PC-3 (cell line): ENCODE results near the gene CHSY3. TPM values are rescaled to one million over a fixed set of nuclear protein-coding genes. Genes with fewer than 3 reads are reported as not detected.

Experiments
- ATAC-seq: fragments of 200-7000 bp; cut with Tn5 transposase; 2 replicates; pipeline ENCODE4 v1.9.1; 2020; ENCODE audit warnings: mild to moderate bottlenecking, moderate library complexity
- BruUV-seq: library from RNA; stranded (reverse); fragments of 400-500 nt; replicated peaks from 2 replicates; lab custom pipeline; 2021; lab: Mats Ljungman, UMichigan
- CTCF ChIA-PET: fragments of 300-600 bp; sonication (Branson Sonifier 250); formaldehyde crosslinking; loops from one replicate; lab custom pipeline; 2022; ENCODE audit warnings: antibody characterized with exemption; lab: Charles Lee
- POLR2A ChIA-PET: fragments of 300-600 bp; sonication (Branson Sonifier 250); formaldehyde crosslinking; loops from one replicate; lab custom pipeline; 2022; ENCODE audit warnings: antibody characterized with exemption; ENCODE audit not compliant: unreplicated experiment; lab: Charles Lee
- DNase-seq: peaks from one replicate; pipeline ENCODE4 v3.0.0-alpha.2; 2015
- H2AFZ ChIP-seq: fragments of 300-600 bp; sonication (generic); 2 replicates; pipeline ENCODE4 v1.6.0; 2016; ENCODE audit warnings: antibody characterized with exemption, low read length
- H3F3A ChIP-seq: fragments of 300-600 bp; sonication (generic); one replicate; pipeline ENCODE4 v1.6.0; 2017; ENCODE audit warnings: antibody characterized with exemption, low read length, control low read depth, mild to moderate bottlenecking; ENCODE audit not compliant: unreplicated experiment
- H3K27ac ChIP-seq: fragments of 300-600 bp; sonication (generic); 2 replicates; pipeline ENCODE4 v1.5.1; 2016; ENCODE audit warnings: mild to moderate bottlenecking, low read length
- H3K27me3 ChIP-seq: fragments of 300-600 bp; sonication (generic); 2 replicates; pipeline ENCODE4 v1.6.1; 2016; ENCODE audit warnings: low read length, mixed read lengths
- H3K36me3 ChIP-seq: fragments of 300-600 bp; sonication (generic); 2 replicates; pipeline ENCODE4 v1.6.1; 2016; ENCODE audit warnings: low read depth, mixed run types, low read length, mixed read lengths
- H3K4me1 ChIP-seq: fragments of 300-600 bp; sonication (generic); 2 replicates; pipeline ENCODE4 v1.5.1; 2016; ENCODE audit warnings: low read length; ENCODE audit not compliant: insufficient read depth
- H3K4me2 ChIP-seq: fragments of 300-600 bp; sonication (generic); 2 replicates; pipeline ENCODE4 v1.6.0; 2016; ENCODE audit warnings: low read length
- H3K4me3 ChIP-seq: fragments of 300-600 bp; sonication (generic); 2 replicates; pipeline ENCODE4 v1.5.1; 2016; ENCODE audit warnings: mild to moderate bottlenecking, low read length, mixed read lengths
- H3K79me2 ChIP-seq: fragments of 300-600 bp; sonication (generic); 2 replicates; pipeline ENCODE4 v1.6.1; 2017; ENCODE audit warnings: low read length, mixed read lengths
- H3K9ac ChIP-seq: fragments of 300-600 bp; sonication (generic); 2 replicates; pipeline ENCODE4 v1.6.0; 2016; ENCODE audit warnings: mild to moderate bottlenecking, low read length
- H3K9me2 ChIP-seq: fragments of 300-600 bp; sonication (generic); replicated peaks from 2 replicates; pipeline ENCODE4 v1.6.1; 2016; ENCODE audit warnings: mixed run types, low read length, mixed read lengths
- H3K9me3 ChIP-seq: fragments of 300-600 bp; sonication (generic); 2 replicates; pipeline ENCODE4 v1.6.1; 2016; ENCODE audit warnings: low read length, mixed read lengths
- H4K20me1 ChIP-seq: fragments of 300-600 bp; sonication (generic); 2 replicates; pipeline ENCODE4 v1.6.1; 2016; ENCODE audit warnings: low read length, mixed read lengths
- CTCF ChIP-seq: fragments of 300-600 bp; sonication (generic); conservative IDR thresholded peaks from 2 replicates; pipeline ENCODE4 v1.5.1; 2017; ENCODE audit warnings: antibody characterized with exemption, low read depth, mild to moderate bottlenecking, low read length
- EZH2 ChIP-seq: fragments of 300-600 bp; sonication (generic); IDR thresholded peaks from one replicate; pipeline ENCODE4 v1.6.1; 2017; ENCODE audit warnings: antibody characterized with exemption, mild to moderate bottlenecking, low read length; ENCODE audit not compliant: unreplicated experiment
- EZH2phosphoT487 ChIP-seq: fragments of 300-600 bp; sonication (generic); IDR thresholded peaks from 2 replicates; pipeline ENCODE4 v1.6.1; 2018; ENCODE audit warnings: mild to moderate bottlenecking, antibody characterized with exemption, low read length, borderline replicate concordance
- intact Hi-C: fragments of 100-400 bp; cut with micrococcal nuclease; formaldehyde crosslinking; loops from 2 replicates; pipeline ENCODE4 v1.9.0; 2023
- total RNA-seq: library from RNA; depleted of rRNA; stranded (reverse); fragments of >200 nt; gene quantifications from 2 replicates; pipeline ENCODE4 v1.2.3, GENCODE V29; 2014

The CHSY3 gene
- total RNA-seq, 1 experiment from 2014 or later: 1.7 TPM

DNA sequence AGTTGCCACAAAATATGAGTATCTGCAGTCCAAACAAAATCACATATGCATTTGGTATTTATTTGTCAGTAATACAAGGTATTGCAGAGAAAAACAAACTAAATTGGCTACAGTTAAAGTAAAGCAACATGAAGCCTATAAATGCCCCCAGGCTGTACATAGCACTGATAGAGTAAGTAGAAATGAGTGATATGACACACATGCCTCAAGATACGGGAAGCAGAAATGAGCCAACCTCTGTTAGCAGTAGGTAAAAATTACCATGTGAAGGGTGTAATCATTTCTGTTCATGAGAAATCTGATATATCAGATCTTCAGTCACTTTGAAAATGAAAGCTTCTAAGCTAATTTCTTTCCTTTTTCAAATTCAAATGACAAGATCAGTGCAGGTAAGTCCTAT is 131.1 kb downstream of the CHSY3 start:
- Histone ChIP-seq H3K4me1 (no peaks in the 10 kb centered on the region), H3K9me3 (no peaks in the 10 kb centered on the region), H3K9me2 (no peaks in the 10 kb centered on the region), H3K4me3 (no peak overlapping the region), H3K9ac (no peak overlapping the region), H3K4me2 (no peak overlapping the region), H3F3A (no peaks in the 10 kb centered on the region), H2AFZ (no peak overlapping the region), H3K27me3 (no peaks in the 10 kb centered on the region), H3K79me2 (no peaks in the 10 kb centered on the region), H3K36me3 (no peaks in the 10 kb centered on the region), H3K27ac (no peak overlapping the region), H4K20me1 (no peaks in the 10 kb centered on the region)
- no peak for DNase-seq
- POLR2A ChIA-PET: no interaction called here
- ATAC-seq: no peak
- no peak for TF ChIP-seq EZH2
- no peak for TF ChIP-seq EZH2phosphoT487
- TF ChIP-seq CTCF: no peak
- CTCF ChIA-PET: no interaction called here
- no TSS peak for BruUV-seq
- intact Hi-C loops: no loop called here

GRCh38 chr5:130037905-130038304 is 133.6 kb downstream of the CHSY3 start:
- intact Hi-C loops: no loop called here
- Histone ChIP-seq H3K27me3 (no peaks in the 10 kb centered on the region), H3K79me2 (no peaks in the 10 kb centered on the region), H3K9me2 (no peaks in the 10 kb centered on the region), H4K20me1 (no peaks in the 10 kb centered on the region), H2AFZ (no peak overlapping the region), H3K27ac (no peak overlapping the region), H3K4me3 (no peak overlapping the region), H3K4me2 (no peak overlapping the region), H3K9ac (no peak overlapping the region), H3K4me1 (no peaks in the 10 kb centered on the region), H3K36me3 (no peaks in the 10 kb centered on the region), H3K9me3 (no peaks in the 10 kb centered on the region), H3F3A (no peaks in the 10 kb centered on the region)
- DNase-seq (no peak), ATAC-seq (no peak)
- CTCF ChIA-PET: no interaction called here
- TF ChIP-seq EZH2 (no peak), EZH2phosphoT487 (no peak), CTCF (no peak)
- BruUV-seq: no TSS peak
- POLR2A ChIA-PET: no interaction called here

- TF ChIP-seq EZH2: no peak
- no peak for TF ChIP-seq EZH2phosphoT487
- DNase-seq: no peak
- H3K79me2 ChIP-seq: no peaks in the 10 kb centered on the region
- no peak overlapping the region for H2AFZ ChIP-seq
- CTCF ChIA-PET: no interaction called here
- H4K20me1 ChIP-seq: no peaks in the 10 kb centered on the region
- no TSS peak for BruUV-seq
- H3K4me1 ChIP-seq: no peaks in the 10 kb centered on the region
- ATAC-seq: no peak
- H3K27ac ChIP-seq: no peak overlapping the region
- no peaks in the 10 kb centered on the region for H3K9me3 ChIP-seq
- no peak overlapping the region for H3K4me2 ChIP-seq
- H3K4me3 ChIP-seq: no peak overlapping the region
- H3K9ac ChIP-seq: no peak overlapping the region
- POLR2A ChIA-PET: no interaction called here
- intact Hi-C loops: no loop called here
- no peaks in the 10 kb centered on the region for H3K27me3 ChIP-seq
- H3K36me3 ChIP-seq: no peaks in the 10 kb centered on the region
- H3K9me2 ChIP-seq: no peaks in the 10 kb centered on the region
- H3F3A ChIP-seq: no peaks in the 10 kb centered on the region
Observed at GRCh38 chr5:130043834-130044233, 139.6 kb downstream of the CHSY3 start.
